ENCODE measurements around the gene OR52L1. TPM values are rescaled to one million over a fixed set of nuclear protein-coding genes. Genes with fewer than 3 reads are reported as not detected.

The OR52L1 gene
- total RNA-seq, 1 experiment from 2014 or later, result not detected

GRCh38 chr11:6012035-6012668 lies 25.4 kb upstream of the OR52L1 start:
- Histone ChIP-seq H3K27me3 (replicated peaks; ENCODE audit: insufficient read depth, low read depth, low read length, poor library complexity) (peaks cover 11% of the 10 kb centered on the region), H3K36me3 (ENCODE audit: insufficient read depth, low read length, poor library complexity, severe bottlenecking) (no peaks in the 10 kb centered on the region), H3K9me3 (ENCODE audit: low read depth, low read length, poor library complexity, severe bottlenecking) (no peaks in the 10 kb centered on the region), H3K4me3 (ENCODE audit: low read depth, low read length, poor library complexity, severe bottlenecking) (no peak overlapping the region), H3K4me1 (ENCODE audit: insufficient read depth, low read length, poor library complexity, severe bottlenecking) (no peaks in the 10 kb centered on the region), H3K27ac (ENCODE audit: low read depth, low read length, poor library complexity, severe bottlenecking) (no peak overlapping the region)
- BruUV-seq (replicated peaks), result no TSS peak
- ChIA-PET CTCF (no interaction called here), POLR2A (ENCODE audit: low non-redundant PET) (no interaction called here)
- TF ChIP-seq CTCF (conservative IDR thresholded peaks at IDR 0.05; ENCODE audit: low read depth, low read length), result no peak
- no peak for TF ChIP-seq EZH2 (IDR thresholded peaks at IDR 0.05; ENCODE audit: borderline replicate concordance, low read depth, low read length, poor library complexity, severe bottlenecking)
- DNase-seq (ENCODE audit: low spot score), result no peak
- intact Hi-C loops (cut with micrococcal nuclease; ENCODE audit: unreplicated experiment), result no loop called here

GRCh38 chr11:6006846-6007245 lies 20.1 kb upstream of the OR52L1 start, which contains the start of gene OR56A4:
OR56A4 (minus strand) TSS chr11:6006946; CDS start chr11:6002992, 3,954 bp downstream.
- no peak for TF ChIP-seq EZH2 (IDR thresholded peaks at IDR 0.05; ENCODE audit: borderline replicate concordance, low read depth, low read length, poor library complexity, severe bottlenecking)
- TF ChIP-seq CTCF (conservative IDR thresholded peaks at IDR 0.05; ENCODE audit: low read depth, low read length), result no peak
- BruUV-seq (replicated peaks), result no TSS peak
- DNase-seq (ENCODE audit: low spot score), result no peak
- CTCF ChIA-PET, result no interaction called here
- Histone ChIP-seq H3K36me3 (ENCODE audit: insufficient read depth, low read length, poor library complexity, severe bottlenecking) (no peaks in the 10 kb centered on the region), H3K27ac (ENCODE audit: low read depth, low read length, poor library complexity, severe bottlenecking) (no peak within 1 kb of the TSS), H3K27me3 (replicated peaks; ENCODE audit: insufficient read depth, low read depth, low read length, poor library complexity) (peaks cover 11% of the 10 kb centered on the region), H3K4me3 (ENCODE audit: low read depth, low read length, poor library complexity, severe bottlenecking) (no peak within 1 kb of the TSS), H3K9me3 (ENCODE audit: low read depth, low read length, poor library complexity, severe bottlenecking) (no peaks in the 10 kb centered on the region), H3K4me1 (ENCODE audit: insufficient read depth, low read length, poor library complexity, severe bottlenecking) (no peaks in the 10 kb centered on the region)
- intact Hi-C loops (cut with micrococcal nuclease; ENCODE audit: unreplicated experiment), result no loop called here
- POLR2A ChIA-PET (ENCODE audit: low non-redundant PET), result no interaction called here

GRCh38 chr11:6006395-6006794 lies 19.6 kb upstream of the OR52L1 start:
- POLR2A ChIA-PET (ENCODE audit: low non-redundant PET), result no interaction called here
- intact Hi-C loops (cut with micrococcal nuclease; ENCODE audit: unreplicated experiment), result no loop called here
- BruUV-seq (replicated peaks), result no TSS peak

More at GRCh38 chr11:6006395-6006794, 19.6 kb upstream of the OR52L1 start:
- H3K4me1 ChIP-seq (ENCODE audit: insufficient read depth, low read length, poor library complexity, severe bottlenecking), result no peaks in the 10 kb centered on the region
- H3K27me3 ChIP-seq (replicated peaks; ENCODE audit: insufficient read depth, low read depth, low read length, poor library complexity), result peaks cover 11% of the 10 kb centered on the region
- no peaks in the 10 kb centered on the region for H3K36me3 ChIP-seq (ENCODE audit: insufficient read depth, low read length, poor library complexity, severe bottlenecking)
- TF ChIP-seq CTCF (conservative IDR thresholded peaks at IDR 0.05; ENCODE audit: low read depth, low read length) (no peak), EZH2 (IDR thresholded peaks at IDR 0.05; ENCODE audit: borderline replicate concordance, low read depth, low read length, poor library complexity, severe bottlenecking) (no peak)
- DNase-seq (ENCODE audit: low spot score), result no peak
- CTCF ChIA-PET, result no interaction called here
- no peak overlapping the region for H3K27ac ChIP-seq (ENCODE audit: low read depth, low read length, poor library complexity, severe bottlenecking)
- H3K9me3 ChIP-seq (ENCODE audit: low read depth, low read length, poor library complexity, severe bottlenecking), result no peaks in the 10 kb centered on the region
- no peak overlapping the region for H3K4me3 ChIP-seq (ENCODE audit: low read depth, low read length, poor library complexity, severe bottlenecking)
